Testis (tissue), 3 donors: ENCODE measurements around the gene MCRS1. TPM values are rescaled to one million over a fixed set of nuclear protein-coding genes. Genes with fewer than 3 reads are reported as not detected.

Source experiments
- DNase-seq: peaks from one replicate; pipeline ENCODE4 v3.0.0-alpha.2; 2019
- H3K27ac ChIP-seq, 2 donors: fragments of 200-600 bp; sonication (generic); one replicate each; pipeline ENCODE4 v1.5.1; 2019
- H3K27me3 ChIP-seq: fragments of 200-600 bp; sonication (generic); one replicate; pipeline ENCODE4 v1.5.1; 2019
- H3K36me3 ChIP-seq: fragments of 200-600 bp; sonication (generic); one replicate; pipeline ENCODE4 v1.5.1; 2017; ENCODE audit warnings: low read depth; ENCODE audit errors: missing control alignments
- H3K4me1 ChIP-seq: fragments of 200-600 bp; sonication (generic); one replicate; pipeline ENCODE4 v1.5.1; 2019
- H3K4me3 ChIP-seq, 2 donors: fragments of 200-600 bp; sonication (generic); one replicate each; pipeline ENCODE4 v1.5.1; 2017 to 2019
- H3K9me3 ChIP-seq: fragments of 200-600 bp; sonication (generic); one replicate; pipeline ENCODE4 v1.5.1; 2017
- CTCF ChIP-seq, 3 experiments: fragments of 450-650 bp in 2 of 3; fragments of 200-600 bp in 1 of 3; sonication (generic) in 1 of 3; IDR thresholded peaks; one replicate each; pipeline ENCODE4 v1.5.1; 2016 to 2019; ENCODE audit warnings: antibody characterized with exemption in 3 of 3, mild to moderate bottlenecking in 2 of 3, moderate library complexity in 1 of 3
- POLR2A ChIP-seq: fragments of 450-650 bp; IDR thresholded peaks from one replicate; pipeline ENCODE4 v1.6.1; 2017; ENCODE audit warnings: antibody characterized with exemption, mild to moderate bottlenecking, moderate library complexity
- WGBS, 2 donors: methylation state at CpG; one replicate each; pipeline ENCODE4 v1.1.5; 2018; 5-methylcytosine and 5-hydroxymethylcytosine counted together
- intact Hi-C: fragments of 100-400 bp; cut with DNase I; formaldehyde crosslinking; loops from one replicate; pipeline ENCODE4 v1.15.1; 2023; ENCODE audit warnings: low total_unique reads
- polyA plus RNA-seq: library from polyadenylated mRNA; stranded (reverse); fragments of 350-450 nt; fragmentation: Illumina TruSeq; extraction: RNeasy Lipid Tissue Mini Kit (QIAGEN cat#74804); gene quantifications from one replicate; pipeline ENCODE4 v1.2.3, GENCODE V29; 2014; ENCODE audit warnings: low read depth, low replicate concordance; ENCODE audit not compliant: insufficient read depth
- total RNA-seq, 2 donors: library from RNA; depleted of rRNA; stranded (reverse); fragments of >200 nt; gene quantifications; one replicate each; pipeline ENCODE4 v1.2.3, GENCODE V29; 2016

The MCRS1 gene
- total and polyA plus RNA-seq, 3 donors from 2014 or later, result 95.8 to 105 (median 104) TPM

- intact Hi-C loops, result no loop called here
- no peak for TF ChIP-seq POLR2A
- no peak for TF ChIP-seq CTCF (IDR thresholded peaks at IDR 0.05)
- 85 to 89% methylated on average over 5 to 17 of the region's 18 CpGs for WGBS, 2 donors
These were observed 10.6 kb downstream of the MCRS1 start for GRCh38 chr12:49557187-49557916.

GRCh38 chr12:49556391-49557186, 11.4 kb downstream of the MCRS1 start:
- Histone ChIP-seq H3K36me3 (no peaks in the 10 kb centered on the region), H3K4me3 (no peak overlapping the region), H3K27ac (no peak overlapping the region), H3K27me3 (no peaks in the 10 kb centered on the region), H3K4me1 (no peaks in the 10 kb centered on the region), H3K9me3 (no peaks in the 10 kb centered on the region)
- TF ChIP-seq CTCF (IDR thresholded peaks at IDR 0.05) (no peak), POLR2A (no peak)
- 83 to 88% methylated on average over 10 to 12 of the region's 12 CpGs for WGBS, 2 donors
- DNase-seq, result no peak
- intact Hi-C loops, result no loop called here

More at GRCh38 chr12:49557187-49557916, 10.6 kb downstream of the MCRS1 start:
- H3K4me3 ChIP-seq, result no peak overlapping the region
- no peaks in the 10 kb centered on the region for H3K4me1 ChIP-seq
- DNase-seq, result no peak
- H3K27me3 ChIP-seq, result no peaks in the 10 kb centered on the region
- H3K9me3 ChIP-seq, result no peaks in the 10 kb centered on the region
- H3K36me3 ChIP-seq, result no peaks in the 10 kb centered on the region
- H3K27ac ChIP-seq, result no peak overlapping the region

- no peak for DNase-seq
- 89% methylated on average over 10 to 18 of the region's 18 CpGs for WGBS, 2 donors
- TF ChIP-seq POLR2A, result no peak
- no peak for TF ChIP-seq CTCF (IDR thresholded peaks at IDR 0.05)
- Histone ChIP-seq H3K36me3 (no peaks in the 10 kb centered on the region), H3K4me3 (no peak overlapping the region), H3K9me3 (no peaks in the 10 kb centered on the region), H3K27me3 (no peaks in the 10 kb centered on the region), H3K4me1 (no peaks in the 10 kb centered on the region), H3K27ac (no peak overlapping the region)
- intact Hi-C loops, result no loop called here
These were observed 12.1 kb downstream of the MCRS1 start for GRCh38 chr12:49555631-49556390.

GRCh38 chr12:49554266-49554665, 13.7 kb downstream of the MCRS1 start:
- DNase-seq, result no peak
- H3K4me3 ChIP-seq, result no peak overlapping the region
- intact Hi-C loops, result no loop called here
- 70 to 100% methylated on average over 1 to 15 of the region's 15 CpGs for WGBS, 2 donors
- H3K36me3 ChIP-seq, result no peaks in the 10 kb centered on the region
- no peaks in the 10 kb centered on the region for H3K4me1 ChIP-seq
- TF ChIP-seq POLR2A (no peak), CTCF (IDR thresholded peaks at IDR 0.05) (no peak)
- no peaks in the 10 kb centered on the region for H3K9me3 ChIP-seq
- no peaks in the 10 kb centered on the region for H3K27me3 ChIP-seq
- no peak overlapping the region for H3K27ac ChIP-seq
